ENCODE results near the gene IRGC. TPM values are rescaled to one million over a fixed set of nuclear protein-coding genes. Genes with fewer than 3 reads are reported as not detected.

IRGC gene
- total RNA-seq, 1 experiment from 2014 or later: not detected

DNA sequence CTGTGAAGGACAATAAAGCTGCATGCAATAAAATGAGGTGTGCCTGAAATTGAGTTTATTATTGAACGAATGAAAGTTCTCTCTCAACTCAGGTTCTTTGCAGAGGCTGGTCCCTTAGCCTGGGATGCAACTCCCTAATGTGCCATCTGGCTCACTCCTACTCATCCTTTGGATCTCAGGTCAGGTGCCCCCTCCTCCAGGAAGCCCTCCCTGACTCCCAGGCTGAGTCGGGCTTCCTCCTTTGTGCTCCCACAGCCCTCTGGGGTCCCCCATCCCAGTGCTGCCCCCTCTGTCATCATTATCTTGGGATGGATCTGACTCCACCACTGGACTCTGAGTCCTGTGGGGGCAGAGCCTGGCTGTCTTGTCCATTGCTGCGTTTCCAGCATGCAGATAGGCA, 2.7 kb upstream of the IRGC start:
- DNase-seq (ENCODE audit: low read depth, low spot score): no peak
- in situ Hi-C loops (cut with HindIII; ENCODE audit: low pct_unique_long_range_greater_than_20kb, low sequenced_read_pairs): no loop called here

DNA sequence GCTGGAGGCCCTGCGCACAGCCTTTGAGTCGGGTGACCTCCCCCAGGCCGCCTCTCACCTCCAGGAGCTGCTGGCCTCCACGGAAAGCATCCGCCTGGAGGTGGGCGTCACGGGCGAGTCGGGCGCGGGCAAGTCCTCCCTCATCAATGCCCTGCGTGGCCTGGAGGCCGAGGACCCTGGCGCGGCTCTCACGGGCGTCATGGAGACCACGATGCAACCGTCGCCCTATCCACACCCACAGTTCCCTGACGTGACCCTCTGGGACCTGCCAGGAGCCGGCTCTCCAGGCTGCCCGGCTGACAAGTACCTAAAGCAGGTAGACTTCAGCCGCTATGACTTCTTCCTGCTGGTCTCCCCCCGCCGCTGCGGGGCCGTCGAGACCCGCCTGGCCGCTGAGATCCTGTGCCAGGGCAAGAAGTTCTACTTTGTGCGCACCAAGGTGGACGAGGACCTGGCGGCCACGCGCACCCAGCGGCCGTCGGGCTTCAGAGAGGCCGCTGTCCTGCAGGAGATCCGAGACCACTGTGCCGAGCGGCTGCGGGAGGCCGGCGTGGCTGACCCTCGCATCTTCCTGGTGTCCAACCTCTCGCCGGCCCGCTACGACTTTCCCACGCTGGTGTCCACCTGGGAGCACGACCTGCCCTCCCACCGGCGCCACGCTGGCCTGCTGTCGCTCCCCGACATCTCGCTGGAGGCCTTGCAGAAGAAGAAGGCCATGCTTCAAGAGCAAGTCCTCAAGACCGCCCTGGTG, 2.9 kb downstream of the IRGC start:
- DNase-seq (ENCODE audit: low read depth, low spot score): no peak
- in situ Hi-C loops (cut with HindIII; ENCODE audit: low pct_unique_long_range_greater_than_20kb, low sequenced_read_pairs): no loop called here

GRCh38 chr19:43719378-43719868, 3.5 kb downstream of the IRGC start:
- in situ Hi-C loops (cut with HindIII; ENCODE audit: low pct_unique_long_range_greater_than_20kb, low sequenced_read_pairs): no loop called here
- DNase-seq (ENCODE audit: low read depth, low spot score): no peak

DNA sequence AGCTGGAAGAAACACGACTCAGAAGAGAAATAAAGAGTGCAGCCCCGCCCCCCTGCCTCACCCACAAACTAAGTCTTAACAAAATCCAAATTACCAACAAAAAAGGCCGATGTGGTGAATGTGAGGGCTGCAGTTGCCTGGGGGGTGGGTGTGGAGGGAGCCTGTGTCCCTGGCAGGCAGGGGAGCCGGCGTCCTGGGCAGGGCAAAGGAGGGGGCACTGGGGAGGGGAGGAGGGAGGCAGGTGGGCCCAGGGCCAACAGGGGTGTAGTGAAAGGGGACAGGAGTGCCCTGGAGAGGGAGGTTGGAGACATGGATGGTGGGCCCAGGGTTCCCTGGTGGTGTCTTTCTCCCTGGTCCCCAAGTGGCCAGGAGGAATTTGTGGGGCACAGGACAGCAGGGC, 4.0 kb downstream of the IRGC start:
- in situ Hi-C loops (cut with HindIII; ENCODE audit: low pct_unique_long_range_greater_than_20kb, low sequenced_read_pairs): no loop called here
- DNase-seq (ENCODE audit: low read depth, low spot score): no peak

DNA sequence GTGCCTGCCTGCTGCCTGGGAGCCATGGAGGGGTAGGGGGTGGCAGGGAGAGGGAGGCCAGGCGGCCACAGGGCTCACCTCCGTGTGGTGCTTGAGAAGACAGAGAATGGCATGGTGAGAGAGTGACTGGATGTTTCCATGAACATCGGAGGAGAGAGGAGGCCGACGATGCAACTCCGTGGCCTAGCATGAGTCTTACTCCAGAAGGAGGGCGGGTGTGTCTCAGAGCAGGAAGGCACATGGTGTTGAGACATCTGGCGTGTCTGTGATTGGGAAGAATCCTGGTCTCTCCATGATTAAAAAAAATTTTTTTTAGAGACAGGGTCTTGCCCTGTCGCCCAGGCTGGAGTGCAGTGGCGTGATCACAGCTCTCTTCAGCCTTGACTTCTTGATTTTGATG, 5.1 kb downstream of the IRGC start:
- no peak for DNase-seq (ENCODE audit: low read depth, low spot score)
- in situ Hi-C loops (cut with HindIII; ENCODE audit: low pct_unique_long_range_greater_than_20kb, low sequenced_read_pairs): no loop called here

GRCh38 chr19:43721469-43722048, 5.7 kb downstream of the IRGC start:
- DNase-seq (ENCODE audit: low read depth, low spot score): no peak
- in situ Hi-C loops (cut with HindIII; ENCODE audit: low pct_unique_long_range_greater_than_20kb, low sequenced_read_pairs): no loop called here

DNA sequence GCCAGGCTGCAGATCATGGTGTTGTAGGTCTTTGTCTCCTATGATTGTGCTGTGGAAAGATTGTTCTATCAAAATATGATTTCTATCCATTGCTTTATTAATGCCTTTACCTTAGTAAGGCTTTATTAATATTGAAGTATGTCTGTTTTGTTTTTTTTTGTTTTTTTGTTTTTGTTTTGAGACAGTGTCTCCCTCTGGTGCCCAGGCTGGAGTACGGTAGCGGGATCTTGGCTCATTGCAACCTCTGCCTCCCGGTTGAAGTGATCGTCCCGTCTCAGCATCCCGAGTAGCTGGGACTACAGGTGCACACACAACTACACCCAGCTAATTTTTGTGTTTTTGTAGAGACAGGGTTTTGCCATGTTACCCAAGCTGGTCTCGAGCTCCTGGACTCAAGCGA, 7.7 kb downstream of the IRGC start:
- peak; percentile 9 for DNase-seq (ENCODE audit: low read depth, low spot score)
- in situ Hi-C loops (cut with HindIII; ENCODE audit: low pct_unique_long_range_greater_than_20kb, low sequenced_read_pairs): no loop called here

DNA sequence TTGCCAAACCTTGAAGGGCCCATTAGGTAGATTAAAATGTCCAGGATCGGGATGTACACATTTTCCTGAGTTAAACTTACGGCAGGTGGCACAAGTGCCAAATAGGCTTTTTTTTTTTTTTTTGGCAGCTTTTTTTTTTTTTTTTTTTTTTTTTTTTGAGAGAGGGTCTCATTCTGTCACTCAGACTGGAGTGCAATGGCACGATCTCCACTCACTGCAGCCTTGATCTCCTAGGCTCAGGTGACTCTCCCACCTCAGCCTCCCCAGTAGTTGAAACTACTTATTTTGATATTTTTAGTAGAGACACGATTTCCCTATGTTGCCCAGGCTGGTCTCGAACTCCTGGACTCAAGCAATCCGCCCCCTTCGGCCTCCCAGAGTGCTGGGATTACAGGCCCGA, 9.0 kb downstream of the IRGC start:
- in situ Hi-C loops (cut with HindIII; ENCODE audit: low pct_unique_long_range_greater_than_20kb, low sequenced_read_pairs): no loop called here
- DNase-seq (ENCODE audit: low read depth, low spot score): no peak

- in situ Hi-C loops (cut with HindIII; ENCODE audit: low pct_unique_long_range_greater_than_20kb, low sequenced_read_pairs): no loop called here
- DNase-seq (ENCODE audit: low read depth, low spot score): no peak
Measured at GRCh38 chr19:43725468-43725867, 9.6 kb downstream of the IRGC start.

DNA sequence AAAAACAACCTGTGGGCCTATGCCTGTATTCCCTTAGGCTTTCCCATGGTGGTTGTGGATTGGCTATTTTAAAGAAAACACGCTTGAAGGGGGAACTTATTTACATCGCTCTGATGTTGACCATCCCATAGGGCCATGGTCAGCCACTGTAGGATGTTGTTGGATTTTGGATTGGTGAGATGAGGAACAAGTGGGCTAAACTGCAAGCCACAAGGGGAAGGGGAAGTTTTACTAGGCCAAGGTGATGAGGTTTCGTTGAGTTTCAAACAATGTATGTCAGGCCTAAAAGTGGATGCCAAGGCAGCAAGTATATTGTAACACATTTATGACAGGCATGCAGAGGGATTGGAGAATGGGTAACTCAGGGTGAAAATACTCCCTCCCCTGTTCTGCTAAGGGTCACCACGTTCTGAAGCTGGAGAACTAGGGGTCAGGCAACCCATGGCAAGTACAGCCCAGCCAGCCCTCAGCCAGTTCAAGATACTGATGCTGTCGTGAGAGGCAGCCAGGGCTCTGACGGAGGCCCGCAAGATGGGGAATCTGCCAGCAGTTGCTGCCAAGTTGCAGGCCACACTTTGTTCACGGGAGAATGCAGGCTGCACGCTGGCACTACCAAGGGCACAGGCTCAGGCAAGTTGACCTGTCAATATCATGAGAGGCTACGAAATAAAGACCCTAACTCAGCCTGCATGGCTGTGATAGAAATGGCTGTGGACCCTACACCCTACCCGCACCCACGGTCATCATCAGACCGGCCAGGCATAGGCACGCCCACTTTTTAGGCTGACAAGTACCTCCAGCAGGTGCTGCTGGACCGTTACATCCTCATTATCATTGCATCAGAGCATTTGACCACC, 11.1 kb downstream of the IRGC start:
- no peak for DNase-seq (ENCODE audit: low read depth, low spot score)
- in situ Hi-C loops (cut with HindIII; ENCODE audit: low pct_unique_long_range_greater_than_20kb, low sequenced_read_pairs): no loop called here

GRCh38 chr19:43727593-43727853, 11.6 kb downstream of the IRGC start:
- DNase-seq (ENCODE audit: low read depth, low spot score): no peak
- in situ Hi-C loops (cut with HindIII; ENCODE audit: low pct_unique_long_range_greater_than_20kb, low sequenced_read_pairs): no loop called here

DNA sequence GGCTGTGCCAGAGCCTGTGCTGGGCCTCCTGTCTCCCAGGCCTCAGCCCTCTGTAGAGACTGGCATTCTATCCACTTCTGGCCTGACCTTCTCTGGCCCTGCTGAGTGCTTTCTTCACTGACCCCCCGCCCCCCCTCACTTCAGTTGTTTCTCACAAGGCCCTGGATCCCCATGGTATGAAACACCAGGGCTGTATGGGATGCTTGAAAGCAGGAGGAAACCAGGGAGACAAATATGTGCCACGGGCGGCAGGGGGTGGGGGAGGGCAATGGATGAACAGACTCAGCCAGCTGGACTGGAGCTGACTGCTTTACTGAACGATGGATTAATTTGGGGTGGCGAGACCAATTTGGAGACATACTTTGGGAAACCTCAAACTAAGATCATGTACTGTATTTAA, 14.0 kb downstream of the IRGC start:
- in situ Hi-C loops (cut with HindIII; ENCODE audit: low pct_unique_long_range_greater_than_20kb, low sequenced_read_pairs): no loop called here
- no peak for DNase-seq (ENCODE audit: low read depth, low spot score)

DNA sequence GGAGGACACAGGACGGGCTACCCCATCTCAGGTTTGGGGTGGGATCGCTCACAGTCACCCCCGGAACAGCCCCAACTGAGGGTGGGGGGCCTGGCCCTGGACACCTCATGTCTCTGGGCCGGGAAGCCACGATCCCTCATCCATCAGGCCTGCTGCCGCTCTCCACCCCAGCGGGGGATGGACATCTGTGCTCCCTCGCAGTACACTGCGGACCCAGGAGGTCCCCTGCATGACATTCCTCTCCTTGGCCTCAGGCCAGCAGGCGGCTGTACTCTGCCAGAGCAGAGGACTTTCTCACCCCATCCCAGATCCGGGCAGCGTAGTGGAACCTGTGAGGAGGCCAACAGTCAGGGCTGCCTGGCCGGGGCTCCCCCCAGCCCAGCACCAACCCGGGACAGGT, 15.5 kb downstream of the IRGC start:
- in situ Hi-C loops (cut with HindIII; ENCODE audit: low pct_unique_long_range_greater_than_20kb, low sequenced_read_pairs): no loop called here

GRCh38 chr19:43731846-43732245, 16.0 kb downstream of the IRGC start:
- in situ Hi-C loops (cut with HindIII; ENCODE audit: low pct_unique_long_range_greater_than_20kb, low sequenced_read_pairs): no loop called here
- DNase-seq (ENCODE audit: low read depth, low spot score): no peak

More for the DNA sequence above, 15.5 kb downstream of the IRGC start:
- DNase-seq (ENCODE audit: low read depth, low spot score): no peak

DNA sequence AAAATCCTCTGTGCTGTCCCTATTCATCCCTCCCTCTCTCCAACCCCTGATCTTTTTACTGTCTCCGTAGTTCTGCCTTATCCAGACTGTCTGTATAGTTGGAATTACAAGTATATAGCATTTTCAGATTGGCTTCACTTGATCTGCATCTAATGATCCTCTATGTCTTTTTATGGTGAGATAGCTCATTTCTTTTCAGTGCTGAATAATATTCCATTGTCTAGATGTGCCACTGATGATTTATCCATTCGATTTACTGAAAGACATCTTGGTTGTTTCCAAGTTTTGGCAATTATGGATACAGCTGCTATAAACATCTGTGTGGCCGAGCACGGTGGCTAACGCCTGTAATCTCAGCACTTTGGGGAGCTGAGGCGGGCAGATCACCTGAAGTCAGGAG, 19.1 kb downstream of the IRGC start:
- DNase-seq (ENCODE audit: low read depth, low spot score): no peak
- in situ Hi-C loops (cut with HindIII; ENCODE audit: low pct_unique_long_range_greater_than_20kb, low sequenced_read_pairs): no loop called here

DNA sequence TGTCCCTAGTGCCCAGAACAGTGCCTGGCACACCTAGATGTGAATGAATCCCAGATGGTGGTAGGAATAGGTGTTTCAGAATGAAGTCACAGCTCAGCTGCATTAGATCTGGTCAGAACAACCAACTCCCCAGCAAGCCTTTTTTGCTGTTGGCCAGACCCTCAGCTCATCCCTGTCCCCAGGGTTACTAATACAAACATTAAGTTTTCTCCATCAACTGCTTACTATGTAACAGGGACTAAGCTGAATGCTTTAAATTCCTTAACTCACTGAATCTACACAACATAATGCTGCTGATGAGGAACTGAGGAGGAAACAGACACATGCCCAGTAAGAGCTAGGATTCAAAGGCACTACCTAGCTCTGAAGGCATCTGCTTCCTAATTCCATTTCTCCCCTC, 20.1 kb downstream of the IRGC start:
- in situ Hi-C loops (cut with HindIII; ENCODE audit: low pct_unique_long_range_greater_than_20kb, low sequenced_read_pairs): no loop called here
- DNase-seq (ENCODE audit: low read depth, low spot score): no peak

- in situ Hi-C loops (cut with HindIII; ENCODE audit: low pct_unique_long_range_greater_than_20kb, low sequenced_read_pairs): no loop called here
- peak; percentile 52 for DNase-seq (ENCODE audit: low read depth, low spot score)
Measured at GRCh38 chr19:43738780-43739211, 22.9 kb downstream of the IRGC start.

GRCh38 chr19:43739439-43740235, 23.8 kb downstream of the IRGC start:
- in situ Hi-C loops (cut with HindIII; ENCODE audit: low pct_unique_long_range_greater_than_20kb, low sequenced_read_pairs): no loop called here
- DNase-seq (ENCODE audit: low read depth, low spot score): no peak

Measured in SK-MEL-5 (cell line).